Measurements from ENCODE around the gene KCTD18. TPM values are rescaled to one million over a fixed set of nuclear protein-coding genes. Genes with fewer than 3 reads are reported as not detected.

KCTD18 gene
- total and polyA plus RNA-seq, 2 of the 8 experiments (the other 6 are each of a cell fraction or from before 2014, with no cell fraction given), result 1.6 to 3.1 TPM

GRCh38 chr2:200538139-200538538 lies 28.3 kb upstream of the KCTD18 start:
- Histone ChIP-seq H4K20me1 (replicated peaks in 1 of 2; ENCODE audit: control insufficient read depth in 1 of 2, insufficient read depth in 2 of 2, low read length in 2 of 2) (no peaks in the 10 kb centered on the region), H2AFZ (ENCODE audit: low read length) (no peak overlapping the region), H3K27me3 (replicated peaks in 1 of 4; ENCODE audit: control insufficient read depth in 3 of 4, extremely low read depth in 1 of 4, insufficient read depth in 3 of 4, low read length in 3 of 4) (no peaks in the 10 kb centered on the region), H3K9ac (replicated peaks in 1 of 4; ENCODE audit: extremely low read depth in 1 of 4, low read depth in 3 of 4, low read length in 3 of 4) (no peak overlapping the region), H3K56ac (replicated peaks; ENCODE audit: insufficient read length, low read depth, low read length) (no peak overlapping the region), H3K18ac (ENCODE audit: extremely low read depth, low read length) (no peak overlapping the region), H2BK5ac (ENCODE audit: low read depth, low read length) (no peak overlapping the region), H3K79me2 (ENCODE audit: control insufficient read depth in 1 of 2, insufficient read depth in 2 of 2, low read length in 2 of 2) (no peaks in the 10 kb centered on the region), H3K4me3 (ENCODE audit: extremely low read depth in 1 of 4, insufficient read depth in 2 of 4, low read depth in 3 of 4, low read length in 4 of 4) (no peak overlapping the region), H3K4me1 (replicated peaks in 1 of 4; ENCODE audit: control insufficient read depth in 3 of 4, insufficient read depth in 4 of 4, low read length in 3 of 4) (no peaks in the 10 kb centered on the region), H3K23ac (ENCODE audit: insufficient read length) (no peak overlapping the region), H3K4me2 (ENCODE audit: insufficient read depth in 1 of 2, low read depth in 2 of 2, low read length in 2 of 2) (no peak overlapping the region), H2BK120ac (replicated peaks; ENCODE audit: low read depth, low read length) (no peak overlapping the region), H3K23me2 (ENCODE audit: low read depth, low read length) (no peaks in the 10 kb centered on the region), H3K4ac (replicated peaks; ENCODE audit: insufficient read length, low read depth, low read length) (no peak overlapping the region), H3K79me1 (ENCODE audit: low read depth, low read length) (no peaks in the 10 kb centered on the region), H2BK20ac (ENCODE audit: low read length) (no peak overlapping the region), H2AK5ac (ENCODE audit: low read depth, low read length) (no peak overlapping the region), H4K91ac (replicated peaks; ENCODE audit: insufficient read length, low read length) (no peak overlapping the region), H3K9me3 (ENCODE audit: insufficient read depth in 2 of 2, low read depth in 1 of 2, low read length in 1 of 2) (no peaks in the 10 kb centered on the region), H3K27ac (ENCODE audit: low read depth, low read length) (no peak overlapping the region), H2BK15ac (ENCODE audit: low read length) (no peak overlapping the region), H2BK12ac (ENCODE audit: low read depth, low read length) (no peak overlapping the region), H3K14ac (ENCODE audit: insufficient read length) (no peak overlapping the region), H4K5ac (ENCODE audit: insufficient read length, low read depth, low read length) (no peak overlapping the region), H4K8ac (ENCODE audit: extremely low read depth, insufficient read depth, low read length) (no peak overlapping the region), H3K36me3 (ENCODE audit: control insufficient read depth in 2 of 4, insufficient read depth in 4 of 4, low read length in 3 of 4) (peaks cover 2 to 19% (median 11%) of the 10 kb centered on the region in 4 experiments; a peak in 5 of 8 replicates)
- no peak for TF ChIP-seq EZH2 (IDR thresholded peaks at IDR 0.05; ENCODE audit: low read depth, low read length, severe bottlenecking)
- TF ChIP-seq YY1 (IDR thresholded peaks at IDR 0.05; ENCODE audit: low read depth, low read length), result no peak
- TF ChIP-seq SP1 (IDR thresholded peaks at IDR 0.05; ENCODE audit: low read depth, low read length), result no peak
- TF ChIP-seq MAX (IDR thresholded peaks at IDR 0.05), result no peak
- no peak for TF ChIP-seq ATF2 (IDR thresholded peaks at IDR 0.05; ENCODE audit: low read length)
- no peak for TF ChIP-seq EGR1 (IDR thresholded peaks at IDR 0.05; ENCODE audit: borderline replicate concordance, low read depth, low read length)
- no peak for DNase-seq (ENCODE audit: low read depth in 1 of 2, low spot score in 2 of 2)
- no peak for FAIRE-seq
- ChIA-PET CTCF (ENCODE audit: partially characterized antibody) (no interaction called here), POLR2A (ENCODE audit: partially characterized antibody) (interaction anchor here (0.6 kb wide), 1 partner anchor 623 kb away, joined by 4 read pairs; no protein-coding TSS in a partner anchor)
- 85% methylated on average over 1 of the region's 1 CpG; no CpG with 5 or more reads in 1 of the 2 experiments for WGBS, 2 experiments (ENCODE audit: extremely low coverage in 1 of 2, insufficient coverage in 1 of 2, insufficient read length in 1 of 2, insufficient replicate concordance in 2 of 2, low coverage in 1 of 2, low lambda C conversion rate in 2 of 2, missing lambda C conversion rate in 1 of 2)
